GM23338 (cell line): ENCODE results near the gene RNF150. TPM values are rescaled to one million over a fixed set of nuclear protein-coding genes. Genes with fewer than 3 reads are reported as not detected.

Source experiments
- ATAC-seq: fragments of 200-7000 bp; cut with Tn5 transposase; 3 replicates; pipeline ENCODE4 v1.9.1; 2020
- DNase-seq: peaks from one replicate; pipeline ENCODE4 v3.0.0-alpha.2; 2015; ENCODE audit warnings: low spot score
- H2AFZ ChIP-seq: fragments of 200-600 bp; sonication (generic); 2 replicates; pipeline ENCODE4 v1.8.0; 2016; ENCODE audit warnings: antibody characterized with exemption, mild to moderate bottlenecking, moderate library complexity
- H3F3A ChIP-seq: fragments of 200-600 bp; sonication (generic); replicated peaks from 2 replicates; pipeline ENCODE4 v1.8.0; 2017; ENCODE audit warnings: antibody characterized with exemption, mixed run types, low read depth
- H3K27ac ChIP-seq: fragments of 200-600 bp; sonication (generic); 2 replicates; pipeline ENCODE4 v1.6.1; 2016; ENCODE audit warnings: low read depth
- H3K27me3 ChIP-seq: fragments of 200-600 bp; sonication (generic); 2 replicates; pipeline ENCODE4 v1.8.0; 2016; ENCODE audit warnings: mild to moderate bottlenecking, mixed run types, moderate library complexity; ENCODE audit not compliant: insufficient read depth
- H3K36me3 ChIP-seq: fragments of 200-600 bp; sonication (generic); 2 replicates; pipeline ENCODE4 v1.8.0; 2016; ENCODE audit warnings: mild to moderate bottlenecking; ENCODE audit not compliant: insufficient read depth
- H3K4me1 ChIP-seq: fragments of 200-600 bp; sonication (generic); 2 replicates; pipeline ENCODE4 v1.8.0; 2016; ENCODE audit warnings: mild to moderate bottlenecking, moderate library complexity; ENCODE audit not compliant: insufficient read depth
- H3K4me2 ChIP-seq: fragments of 200-600 bp; sonication (generic); 2 replicates; pipeline ENCODE4 v1.7.1; 2017; ENCODE audit warnings: mixed run types
- H3K4me3 ChIP-seq: fragments of 200-600 bp; sonication (generic); 2 replicates; pipeline ENCODE4 v1.6.1; 2016; ENCODE audit warnings: mixed run types
- H3K79me2 ChIP-seq: fragments of 200-600 bp; sonication (generic); replicated peaks from 2 replicates; pipeline ENCODE4 v1.8.0; 2017; ENCODE audit warnings: mild to moderate bottlenecking; ENCODE audit not compliant: insufficient read depth
- H3K9me2 ChIP-seq: fragments of 200-600 bp; sonication (generic); 2 replicates; pipeline ENCODE4 v1.8.0; 2017; ENCODE audit not compliant: insufficient read depth
- H4K20me1 ChIP-seq: fragments of 200-600 bp; sonication (generic); replicated peaks from 2 replicates; pipeline ENCODE4 v1.8.0; 2017; ENCODE audit warnings: mild to moderate bottlenecking; ENCODE audit not compliant: insufficient read depth
- H3K27ac Mint-ChIP-seq: 2 replicates; pipeline ENCODE4 v1.8.0; 2020; ENCODE audit warnings: inconsistent platforms, mild to moderate bottlenecking, moderate library complexity, mixed read lengths
- H3K27me3 Mint-ChIP-seq: 3 replicates; pipeline ENCODE4 v1.8.0; 2022; ENCODE audit warnings: low read depth, mild to moderate bottlenecking, moderate library complexity, mixed read lengths, inconsistent platforms; ENCODE audit not compliant: insufficient read depth, poor library complexity
- H3K36me3 Mint-ChIP-seq: 3 replicates; pipeline ENCODE4 v1.8.0; 2021; ENCODE audit warnings: low read depth, mild to moderate bottlenecking, inconsistent platforms, moderate library complexity, mixed read lengths
- H3K4me1 Mint-ChIP-seq: 3 replicates; pipeline ENCODE4 v1.8.0; 2020; ENCODE audit warnings: mild to moderate bottlenecking, inconsistent platforms, mixed read lengths
- H3K4me3 Mint-ChIP-seq: 3 replicates; pipeline ENCODE4 v1.8.0; 2021; ENCODE audit warnings: moderate library complexity, mild to moderate bottlenecking, inconsistent platforms, mixed read lengths
- H3K9me3 Mint-ChIP-seq: 3 replicates; pipeline ENCODE4 v1.8.0; 2020; ENCODE audit warnings: moderate library complexity, mild to moderate bottlenecking, inconsistent platforms, mixed read lengths
- CREB1 ChIP-seq: fragments of 250-450 bp; sonication (Bioruptor Pico); IDR thresholded peaks from 2 replicates; pipeline ENCODE4 v1.5.0; 2020; ENCODE audit warnings: low read depth, mild to moderate bottlenecking, moderate library complexity
- EZH2 ChIP-seq: fragments of 200-600 bp; sonication (generic); IDR thresholded peaks from one replicate; pipeline ENCODE4 v1.8.0; 2017; ENCODE audit warnings: antibody characterized with exemption, mild to moderate bottlenecking, low read depth; ENCODE audit not compliant: unreplicated experiment
- EZH2phosphoT487 ChIP-seq: fragments of 200-600 bp; sonication (generic); IDR thresholded peaks from one replicate; pipeline ENCODE4 v1.8.1; 2018; ENCODE audit warnings: antibody characterized with exemption; ENCODE audit not compliant: unreplicated experiment
- JUNB ChIP-seq: IDR thresholded peaks from one replicate; pipeline ENCODE4 v1.6.1; 2016; ENCODE audit warnings: antibody characterized with exemption; ENCODE audit not compliant: unreplicated experiment
- NANOG ChIP-seq: IDR thresholded peaks from 2 replicates; pipeline ENCODE4 v1.6.1; 2016; ENCODE audit warnings: antibody characterized with exemption, borderline replicate concordance
- POLR2AphosphoS5 ChIP-seq: IDR thresholded peaks from 2 replicates; pipeline ENCODE4 v1.6.1; 2016; ENCODE audit warnings: antibody characterized with exemption, low read depth
- REST ChIP-seq: IDR thresholded peaks from one replicate; pipeline ENCODE4 v1.6.1; 2018; ENCODE audit warnings: antibody characterized with exemption; ENCODE audit not compliant: unreplicated experiment
- STAT1 ChIP-seq: IDR thresholded peaks from one replicate; pipeline ENCODE4 v1.6.1; 2016; ENCODE audit warnings: antibody characterized with exemption; ENCODE audit not compliant: unreplicated experiment
- ZNF114 ChIP-seq: fragments of 250-450 bp; sonication (Bioruptor Pico); IDR thresholded peaks from 2 replicates; pipeline ENCODE4 v1.5.0; 2020; ENCODE audit warnings: mild to moderate bottlenecking, moderate library complexity
- ZNF331 ChIP-seq: fragments of 250-450 bp; sonication (Bioruptor Pico); IDR thresholded peaks from 2 replicates; pipeline ENCODE4 v1.5.0; 2020; ENCODE audit warnings: low read depth, mild to moderate bottlenecking, moderate library complexity
- polyA plus RNA-seq: library from polyadenylated mRNA; unstranded; fragments of >200 nt; fragmentation: Nextera tagmentation; extraction: Ambion mirVana; gene quantifications from 2 replicates; pipeline ENCODE4 v1.2.1, GENCODE V29; 2016
- total RNA-seq: library from RNA; depleted of rRNA; stranded (reverse); fragments of >200 nt; shearing (Covaris generic); gene quantifications from 2 replicates; pipeline ENCODE4 v1.2.3, GENCODE V29; 2014
- TF ChIP-seq, protein P1 (sequence below): IDR thresholded peaks from 2 replicates; pipeline ENCODE4 v1.6.1; 2016; ENCODE audit warnings: antibody characterized with exemption
- TF ChIP-seq, protein P2 (sequence below): fragments of 250-450 bp; sonication (Bioruptor Pico); IDR thresholded peaks from 2 replicates; pipeline ENCODE4 v1.5.0; 2020; ENCODE audit warnings: mild to moderate bottlenecking, moderate library complexity
- TF ChIP-seq, protein P3 (sequence below), 2 experiments: fragments of 200-600 bp in 1 of 2; sonication (generic) in 1 of 2; conservative IDR thresholded peaks; 2 replicates each; pipeline versions ENCODE4 v1.5.1 to v1.6.1; 2016 to 2017; ENCODE audit warnings: antibody characterized with exemption in 2 of 2, low read depth in 2 of 2, mild to moderate bottlenecking in 2 of 2, moderate library complexity in 1 of 2

Gene RNF150
- total and polyA plus RNA-seq, 2 experiments from 2014 or later: 1.3 to 6.1 TPM

- H4K20me1 ChIP-seq: no peaks in the 10 kb centered on the region
- H3K27ac Mint-ChIP-seq: no peak overlapping the region
- no peaks in the 10 kb centered on the region for H3K36me3 ChIP-seq
- H3K9me3 Mint-ChIP-seq: no peaks in the 10 kb centered on the region; the same call in 2 of the 3 replicates
- no peak for DNase-seq
- H3K9me2 ChIP-seq: no peaks in the 10 kb centered on the region
- no peaks in the 10 kb centered on the region for H3K4me1 Mint-ChIP-seq
- H3K79me2 ChIP-seq: no peaks in the 10 kb centered on the region
- ATAC-seq: no peak
- H3F3A ChIP-seq: no peaks in the 10 kb centered on the region
- no peaks in the 10 kb centered on the region for H3K27me3 Mint-ChIP-seq
- no peak overlapping the region for H3K4me2 ChIP-seq
- H3K36me3 Mint-ChIP-seq: no peaks in the 10 kb centered on the region
- H2AFZ ChIP-seq: no peak overlapping the region
- H3K27ac ChIP-seq: no peak overlapping the region
- TF ChIP-seq, protein P1, sequence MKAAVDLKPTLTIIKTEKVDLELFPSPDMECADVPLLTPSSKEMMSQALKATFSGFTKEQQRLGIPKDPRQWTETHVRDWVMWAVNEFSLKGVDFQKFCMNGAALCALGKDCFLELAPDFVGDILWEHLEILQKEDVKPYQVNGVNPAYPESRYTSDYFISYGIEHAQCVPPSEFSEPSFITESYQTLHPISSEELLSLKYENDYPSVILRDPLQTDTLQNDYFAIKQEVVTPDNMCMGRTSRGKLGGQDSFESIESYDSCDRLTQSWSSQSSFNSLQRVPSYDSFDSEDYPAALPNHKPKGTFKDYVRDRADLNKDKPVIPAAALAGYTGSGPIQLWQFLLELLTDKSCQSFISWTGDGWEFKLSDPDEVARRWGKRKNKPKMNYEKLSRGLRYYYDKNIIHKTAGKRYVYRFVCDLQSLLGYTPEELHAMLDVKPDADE: no peak
- TF ChIP-seq EZH2 (no peak), NANOG (no peak), ZNF331 (CRISPR knock-in tag) (no peak), POLR2AphosphoS5 (no peak), JUNB (no peak), STAT1 (no peak), REST (no peak), CREB1 (CRISPR knock-in tag) (no peak), EZH2phosphoT487 (no peak), ZNF114 (CRISPR knock-in tag) (no peak)
- TF ChIP-seq, protein P2, sequence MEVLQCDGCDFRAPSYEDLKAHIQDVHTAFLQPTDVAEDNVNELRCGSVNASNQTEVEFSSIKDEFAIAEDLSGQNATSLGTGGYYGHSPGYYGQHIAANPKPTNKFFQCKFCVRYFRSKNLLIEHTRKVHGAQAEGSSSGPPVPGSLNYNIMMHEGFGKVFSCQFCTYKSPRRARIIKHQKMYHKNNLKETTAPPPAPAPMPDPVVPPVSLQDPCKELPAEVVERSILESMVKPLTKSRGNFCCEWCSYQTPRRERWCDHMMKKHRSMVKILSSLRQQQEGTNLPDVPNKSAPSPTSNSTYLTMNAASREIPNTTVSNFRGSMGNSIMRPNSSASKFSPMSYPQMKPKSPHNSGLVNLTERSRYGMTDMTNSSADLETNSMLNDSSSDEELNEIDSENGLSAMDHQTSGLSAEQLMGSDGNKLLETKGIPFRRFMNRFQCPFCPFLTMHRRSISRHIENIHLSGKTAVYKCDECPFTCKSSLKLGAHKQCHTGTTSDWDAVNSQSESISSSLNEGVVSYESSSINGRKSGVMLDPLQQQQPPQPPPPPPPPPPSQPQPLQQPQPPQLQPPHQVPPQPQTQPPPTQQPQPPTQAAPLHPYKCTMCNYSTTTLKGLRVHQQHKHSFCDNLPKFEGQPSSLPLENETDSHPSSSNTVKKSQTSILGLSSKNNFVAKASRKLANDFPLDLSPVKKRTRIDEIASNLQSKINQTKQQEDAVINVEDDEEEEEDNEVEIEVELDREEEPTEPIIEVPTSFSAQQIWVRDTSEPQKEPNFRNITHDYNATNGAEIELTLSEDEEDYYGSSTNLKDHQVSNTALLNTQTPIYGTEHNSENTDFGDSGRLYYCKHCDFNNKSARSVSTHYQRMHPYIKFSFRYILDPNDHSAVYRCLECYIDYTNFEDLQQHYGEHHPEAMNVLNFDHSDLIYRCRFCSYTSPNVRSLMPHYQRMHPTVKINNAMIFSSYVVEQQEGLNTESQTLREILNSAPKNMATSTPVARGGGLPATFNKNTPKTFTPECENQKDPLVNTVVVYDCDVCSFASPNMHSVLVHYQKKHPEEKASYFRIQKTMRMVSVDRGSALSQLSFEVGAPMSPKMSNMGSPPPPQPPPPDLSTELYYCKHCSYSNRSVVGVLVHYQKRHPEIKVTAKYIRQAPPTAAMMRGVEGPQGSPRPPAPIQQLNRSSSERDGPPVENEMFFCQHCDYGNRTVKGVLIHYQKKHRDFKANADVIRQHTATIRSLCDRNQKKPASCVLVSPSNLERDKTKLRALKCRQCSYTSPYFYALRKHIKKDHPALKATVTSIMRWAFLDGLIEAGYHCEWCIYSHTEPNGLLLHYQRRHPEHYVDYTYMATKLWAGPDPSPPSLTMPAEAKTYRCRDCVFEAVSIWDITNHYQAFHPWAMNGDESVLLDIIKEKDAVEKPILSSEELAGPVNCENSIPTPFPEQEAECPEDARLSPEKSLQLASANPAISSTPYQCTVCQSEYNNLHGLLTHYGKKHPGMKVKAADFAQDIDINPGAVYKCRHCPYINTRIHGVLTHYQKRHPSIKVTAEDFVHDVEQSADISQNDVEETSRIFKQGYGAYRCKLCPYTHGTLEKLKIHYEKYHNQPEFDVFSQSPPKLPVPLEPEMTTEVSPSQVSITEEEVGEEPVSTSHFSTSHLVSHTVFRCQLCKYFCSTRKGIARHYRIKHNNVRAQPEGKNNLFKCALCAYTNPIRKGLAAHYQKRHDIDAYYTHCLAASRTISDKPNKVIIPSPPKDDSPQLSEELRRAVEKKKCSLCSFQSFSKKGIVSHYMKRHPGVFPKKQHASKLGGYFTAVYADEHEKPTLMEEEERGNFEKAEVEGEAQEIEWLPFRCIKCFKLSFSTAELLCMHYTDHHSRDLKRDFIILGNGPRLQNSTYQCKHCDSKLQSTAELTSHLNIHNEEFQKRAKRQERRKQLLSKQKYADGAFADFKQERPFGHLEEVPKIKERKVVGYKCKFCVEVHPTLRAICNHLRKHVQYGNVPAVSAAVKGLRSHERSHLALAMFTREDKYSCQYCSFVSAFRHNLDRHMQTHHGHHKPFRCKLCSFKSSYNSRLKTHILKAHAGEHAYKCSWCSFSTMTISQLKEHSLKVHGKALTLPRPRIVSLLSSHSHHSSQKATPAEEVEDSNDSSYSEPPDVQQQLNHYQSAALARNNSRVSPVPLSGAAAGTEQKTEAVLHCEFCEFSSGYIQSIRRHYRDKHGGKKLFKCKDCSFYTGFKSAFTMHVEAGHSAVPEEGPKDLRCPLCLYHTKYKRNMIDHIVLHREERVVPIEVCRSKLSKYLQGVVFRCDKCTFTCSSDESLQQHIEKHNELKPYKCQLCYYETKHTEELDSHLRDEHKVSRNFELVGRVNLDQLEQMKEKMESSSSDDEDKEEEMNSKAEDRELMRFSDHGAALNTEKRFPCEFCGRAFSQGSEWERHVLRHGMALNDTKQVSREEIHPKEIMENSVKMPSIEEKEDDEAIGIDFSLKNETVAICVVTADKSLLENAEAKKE (CRISPR knock-in tag): no peak
- TF ChIP-seq, protein P3, sequence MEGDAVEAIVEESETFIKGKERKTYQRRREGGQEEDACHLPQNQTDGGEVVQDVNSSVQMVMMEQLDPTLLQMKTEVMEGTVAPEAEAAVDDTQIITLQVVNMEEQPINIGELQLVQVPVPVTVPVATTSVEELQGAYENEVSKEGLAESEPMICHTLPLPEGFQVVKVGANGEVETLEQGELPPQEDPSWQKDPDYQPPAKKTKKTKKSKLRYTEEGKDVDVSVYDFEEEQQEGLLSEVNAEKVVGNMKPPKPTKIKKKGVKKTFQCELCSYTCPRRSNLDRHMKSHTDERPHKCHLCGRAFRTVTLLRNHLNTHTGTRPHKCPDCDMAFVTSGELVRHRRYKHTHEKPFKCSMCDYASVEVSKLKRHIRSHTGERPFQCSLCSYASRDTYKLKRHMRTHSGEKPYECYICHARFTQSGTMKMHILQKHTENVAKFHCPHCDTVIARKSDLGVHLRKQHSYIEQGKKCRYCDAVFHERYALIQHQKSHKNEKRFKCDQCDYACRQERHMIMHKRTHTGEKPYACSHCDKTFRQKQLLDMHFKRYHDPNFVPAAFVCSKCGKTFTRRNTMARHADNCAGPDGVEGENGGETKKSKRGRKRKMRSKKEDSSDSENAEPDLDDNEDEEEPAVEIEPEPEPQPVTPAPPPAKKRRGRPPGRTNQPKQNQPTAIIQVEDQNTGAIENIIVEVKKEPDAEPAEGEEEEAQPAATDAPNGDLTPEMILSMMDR (conservative IDR thresholded peaks at IDR 0.05; ENCODE audit: low read depth in 2 of 2): no peak
- no peaks in the 10 kb centered on the region for H3K4me1 ChIP-seq
- no peak overlapping the region for H3K4me3 ChIP-seq
- no peaks in the 10 kb centered on the region for H3K27me3 ChIP-seq
- H3K4me3 Mint-ChIP-seq: no peak overlapping the region
Measured at GRCh38 chr4:140839888-140840790, 293.1 kb downstream of the RNF150 start.
